ENCODE data around the gene ENAH. TPM values are rescaled to one million over a fixed set of nuclear protein-coding genes. Genes with fewer than 3 reads are reported as not detected.

ENAH gene
- total RNA-seq, 1 donor from 2014 or later = 179 TPM

DNA sequence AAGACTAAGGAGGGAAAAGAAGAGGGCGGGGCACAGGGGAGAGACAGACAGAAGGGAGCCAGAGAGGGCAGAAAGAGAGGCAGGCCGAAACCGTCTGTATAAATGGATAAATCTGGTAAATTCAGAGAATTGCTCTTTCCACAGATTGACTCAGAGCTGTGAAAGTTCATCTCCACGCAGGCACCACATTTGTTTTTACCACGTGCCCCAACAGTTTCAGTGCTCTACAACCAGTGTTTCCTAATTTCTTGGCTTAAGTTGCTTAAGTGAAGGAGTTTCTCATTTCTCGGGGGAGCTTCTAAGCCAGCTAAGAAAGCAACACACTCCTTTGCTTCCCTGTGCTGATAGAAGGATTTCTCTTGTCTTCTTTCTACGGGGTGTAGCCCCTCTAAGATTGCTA lies 87.1 kb downstream of the ENAH start:
- Mint-ChIP-seq H3K9me3 (no peaks in the 10 kb centered on the region), H3K27ac (ENCODE audit: unreplicated experiment) (peak overlapping the region; percentile 63), H3K27me3 (ENCODE audit: low read depth) (no peaks in the 10 kb centered on the region), H3K36me3 (ENCODE audit: low read depth) (peaks cover 15% of the 10 kb centered on the region), H3K4me3 (no peak overlapping the region), H3K4me1 (peaks cover 16% of the 10 kb centered on the region)
- no peak for DNase-seq (ENCODE audit: low read depth, low spot score)
- TF ChIP-seq, protein P1, sequence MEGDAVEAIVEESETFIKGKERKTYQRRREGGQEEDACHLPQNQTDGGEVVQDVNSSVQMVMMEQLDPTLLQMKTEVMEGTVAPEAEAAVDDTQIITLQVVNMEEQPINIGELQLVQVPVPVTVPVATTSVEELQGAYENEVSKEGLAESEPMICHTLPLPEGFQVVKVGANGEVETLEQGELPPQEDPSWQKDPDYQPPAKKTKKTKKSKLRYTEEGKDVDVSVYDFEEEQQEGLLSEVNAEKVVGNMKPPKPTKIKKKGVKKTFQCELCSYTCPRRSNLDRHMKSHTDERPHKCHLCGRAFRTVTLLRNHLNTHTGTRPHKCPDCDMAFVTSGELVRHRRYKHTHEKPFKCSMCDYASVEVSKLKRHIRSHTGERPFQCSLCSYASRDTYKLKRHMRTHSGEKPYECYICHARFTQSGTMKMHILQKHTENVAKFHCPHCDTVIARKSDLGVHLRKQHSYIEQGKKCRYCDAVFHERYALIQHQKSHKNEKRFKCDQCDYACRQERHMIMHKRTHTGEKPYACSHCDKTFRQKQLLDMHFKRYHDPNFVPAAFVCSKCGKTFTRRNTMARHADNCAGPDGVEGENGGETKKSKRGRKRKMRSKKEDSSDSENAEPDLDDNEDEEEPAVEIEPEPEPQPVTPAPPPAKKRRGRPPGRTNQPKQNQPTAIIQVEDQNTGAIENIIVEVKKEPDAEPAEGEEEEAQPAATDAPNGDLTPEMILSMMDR (conservative IDR thresholded peaks at IDR 0.05) = no peak

GRCh38 chr1:225561675-225562074 lies 91.2 kb downstream of the ENAH start:
- no peak for DNase-seq (ENCODE audit: low read depth, low spot score)
- H3K4me1 Mint-ChIP-seq = peaks cover 4% of the 10 kb centered on the region
- H3K36me3 Mint-ChIP-seq (ENCODE audit: low read depth) = peaks cover 45% of the 10 kb centered on the region
- TF ChIP-seq, protein P1 (conservative IDR thresholded peaks at IDR 0.05) = no peak
- no peak overlapping the region for H3K4me3 Mint-ChIP-seq
- H3K27ac Mint-ChIP-seq (ENCODE audit: unreplicated experiment) = no peak overlapping the region
- H3K27me3 Mint-ChIP-seq (ENCODE audit: low read depth) = no peaks in the 10 kb centered on the region
- peaks cover 11% of the 10 kb centered on the region for H3K9me3 Mint-ChIP-seq

DNA sequence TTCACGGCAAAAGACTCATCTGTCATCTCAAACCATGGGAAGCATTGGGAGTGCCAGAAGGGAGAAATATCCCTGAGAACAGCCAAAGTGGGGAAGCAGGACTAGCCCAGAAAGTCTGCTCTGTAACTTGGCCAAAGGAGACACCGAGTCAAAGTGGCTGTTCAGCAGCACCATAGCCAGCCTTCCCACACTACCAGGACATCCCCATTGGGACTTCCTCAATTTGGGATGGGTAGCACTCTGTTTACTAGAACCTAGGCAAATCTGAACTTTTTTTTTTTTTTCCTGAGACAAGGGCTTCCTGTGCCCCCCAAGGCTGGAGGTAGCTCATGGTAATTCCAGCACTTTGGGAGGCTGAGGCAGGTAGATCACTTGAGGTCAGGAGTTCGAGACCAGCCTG lies 93.0 kb downstream of the ENAH start:
- TF ChIP-seq, protein P1 (conservative IDR thresholded peaks at IDR 0.05) = no peak
- Mint-ChIP-seq H3K36me3 (ENCODE audit: low read depth) (peaks cover 47% of the 10 kb centered on the region), H3K4me1 (no peaks in the 10 kb centered on the region), H3K27me3 (ENCODE audit: low read depth) (no peaks in the 10 kb centered on the region), H3K4me3 (no peak overlapping the region), H3K27ac (ENCODE audit: unreplicated experiment) (no peak overlapping the region), H3K9me3 (peaks cover 15% of the 10 kb centered on the region)
- no peak for DNase-seq (ENCODE audit: low read depth, low spot score)

DNA sequence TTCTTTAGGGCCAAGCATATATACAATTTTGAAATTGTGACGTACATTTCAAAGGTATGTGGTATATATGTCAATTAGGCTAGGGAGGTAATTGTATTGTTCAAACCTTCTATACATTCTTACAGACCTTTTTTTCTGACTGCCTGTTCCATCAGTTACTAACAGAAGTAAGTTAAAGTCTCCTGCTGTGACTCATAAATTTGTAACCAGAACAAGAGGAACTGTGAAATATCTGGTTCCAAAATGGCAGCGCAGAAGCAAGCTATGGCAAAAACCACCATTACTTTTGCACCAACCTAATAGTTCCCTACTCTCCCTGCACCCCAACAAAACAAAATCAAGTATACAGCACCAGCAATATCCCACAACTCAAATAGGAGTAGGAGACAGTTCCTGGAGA lies 93.6 kb downstream of the ENAH start:
- Mint-ChIP-seq H3K4me3 (no peak overlapping the region), H3K27me3 (ENCODE audit: low read depth) (no peaks in the 10 kb centered on the region), H3K36me3 (ENCODE audit: low read depth) (peaks cover 47% of the 10 kb centered on the region), H3K4me1 (no peaks in the 10 kb centered on the region), H3K27ac (ENCODE audit: unreplicated experiment) (no peak overlapping the region), H3K9me3 (peaks cover 15% of the 10 kb centered on the region)
- no peak for DNase-seq (ENCODE audit: low read depth, low spot score)
- TF ChIP-seq, protein P1 (conservative IDR thresholded peaks at IDR 0.05) = no peak

DNA sequence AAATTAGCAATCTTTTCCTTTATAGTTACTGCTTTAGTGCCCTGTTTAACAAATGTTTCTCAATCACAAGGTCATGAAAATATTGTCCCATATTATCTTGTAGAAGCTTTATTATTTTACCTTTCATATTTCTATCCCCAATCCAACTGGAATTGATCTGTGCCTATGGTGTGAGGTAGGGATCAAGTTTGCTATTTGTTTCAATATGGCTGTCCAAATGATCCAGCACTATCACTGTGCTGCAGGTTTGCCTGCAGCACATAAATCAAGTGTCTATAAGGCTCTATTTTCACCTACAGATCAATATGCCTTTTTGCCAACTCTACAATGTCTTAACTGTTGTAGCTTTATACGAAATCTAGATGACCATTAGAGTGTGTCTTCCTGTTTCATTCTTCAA lies 96.2 kb downstream of the ENAH start:
- TF ChIP-seq, protein P1 (conservative IDR thresholded peaks at IDR 0.05) = no peak
- H3K27me3 Mint-ChIP-seq (ENCODE audit: low read depth) = no peaks in the 10 kb centered on the region
- no peaks in the 10 kb centered on the region for H3K4me1 Mint-ChIP-seq
- H3K36me3 Mint-ChIP-seq (ENCODE audit: low read depth) = peaks cover 45% of the 10 kb centered on the region
- no peak for DNase-seq (ENCODE audit: low read depth, low spot score)
- H3K27ac Mint-ChIP-seq (ENCODE audit: unreplicated experiment) = no peak overlapping the region
- H3K4me3 Mint-ChIP-seq = no peak overlapping the region
- peaks cover 15% of the 10 kb centered on the region for H3K9me3 Mint-ChIP-seq

DNA sequence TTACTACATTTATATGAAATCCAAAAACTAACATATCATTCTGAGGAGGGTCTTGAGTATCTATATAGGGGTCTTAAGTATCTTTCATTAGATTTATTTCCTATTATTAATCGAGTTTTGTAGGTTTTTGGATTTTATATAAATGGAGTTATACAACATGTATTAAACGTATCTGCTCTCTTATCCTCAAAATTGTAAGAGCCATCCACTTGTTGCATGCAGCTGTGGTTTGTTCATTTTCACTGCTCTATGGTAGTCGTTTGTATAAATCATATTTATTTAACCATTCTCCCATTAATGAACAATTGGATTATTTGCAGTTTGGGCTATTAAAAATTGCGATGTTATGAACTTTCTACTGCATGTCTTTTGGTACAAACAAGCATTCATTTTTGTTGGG lies 97.1 kb downstream of the ENAH start:
- TF ChIP-seq, protein P1 (conservative IDR thresholded peaks at IDR 0.05) = no peak
- Mint-ChIP-seq H3K36me3 (ENCODE audit: low read depth) (peaks cover 45% of the 10 kb centered on the region), H3K27ac (ENCODE audit: unreplicated experiment) (no peak overlapping the region), H3K4me3 (no peak overlapping the region), H3K27me3 (ENCODE audit: low read depth) (no peaks in the 10 kb centered on the region), H3K4me1 (no peaks in the 10 kb centered on the region), H3K9me3 (peaks cover 15% of the 10 kb centered on the region)
- no peak for DNase-seq (ENCODE audit: low read depth, low spot score)
